Transverse colon (tissue), 4 donors: ENCODE data around the gene ANAPC10. TPM values are rescaled to one million over a fixed set of nuclear protein-coding genes. Genes with fewer than 3 reads are reported as not detected.

Experiments
- DNase-seq: peaks from one replicate; pipeline ENCODE4 v3.0.0-alpha.2; 2019
- H3K27ac ChIP-seq, 4 donors: fragments of 200-600 bp; sonication (generic); 2 replicates each; pipeline ENCODE4 v1.5.1; 2016 to 2018; ENCODE audit warnings: inconsistent platforms in 4 of 4
- H3K27me3 ChIP-seq: fragments of 200-600 bp; sonication (generic); 2 replicates; pipeline ENCODE4 v1.5.1; 2017; ENCODE audit warnings: inconsistent platforms
- H3K36me3 ChIP-seq, 4 donors: fragments of 200-600 bp; sonication (generic); 2 replicates each; pipeline ENCODE4 v1.5.1; 2017 to 2019; ENCODE audit warnings: inconsistent platforms in 4 of 4
- H3K4me1 ChIP-seq, 4 donors: fragments of 200-600 bp; sonication (generic); 2 replicates each; pipeline ENCODE4 v1.5.1; 2017 to 2020; ENCODE audit warnings: inconsistent platforms in 4 of 4
- H3K4me3 ChIP-seq, 4 donors: fragments of 200-600 bp; sonication (generic); 1 replicate in 1 of 4; 2 replicates in 3 of 4; pipeline versions ENCODE4 v1.5.1 to v1.6.1; 2017 to 2019; ENCODE audit warnings: inconsistent platforms in 4 of 4
- H3K9me3 ChIP-seq, 2 donors: fragments of 200-600 bp; sonication (generic); 2 replicates each; pipeline ENCODE4 v1.5.1; 2017 to 2019; ENCODE audit warnings: inconsistent platforms in 2 of 2
- EP300 ChIP-seq: sonication (generic); formaldehyde crosslinking; IDR thresholded peaks from one replicate; pipeline ENCODE4 v1.6.1; 2017; ENCODE audit warnings: antibody characterized with exemption, low read depth
- POLR2A ChIP-seq: fragments of 450-650 bp; IDR thresholded peaks from one replicate; pipeline ENCODE4 v1.6.1; 2016; ENCODE audit warnings: antibody characterized with exemption, mild to moderate bottlenecking, moderate library complexity
- POLR2AphosphoS5 ChIP-seq, 3 donors: sonication (generic); formaldehyde crosslinking; IDR thresholded peaks; one replicate each; pipeline ENCODE4 v1.6.1; 2016; ENCODE audit warnings: antibody characterized with exemption in 3 of 3
- WGBS, 2 donors: methylation state at CpG; one replicate each; pipeline ENCODE4 v1.1.5; 2018; ENCODE audit warnings: low coverage in 1 of 2; 5-methylcytosine and 5-hydroxymethylcytosine counted together
- in situ Hi-C, 4 donors: fragments of 200-750 bp; cut with MboI; loops; one replicate each; pipeline versions ENCODE4 v1.15.0 to v1.15.1; 2017; ENCODE audit warnings: low sequenced_read_pairs in 3 of 4, low pct_ligation_motif_present in 1 of 4, low pct_unique_long_range_greater_than_20kb in 1 of 4
- intact Hi-C: fragments of 100-400 bp; cut with DNase I; formaldehyde crosslinking; loops from one replicate; pipeline ENCODE4 v1.15.1; 2023; ENCODE audit warnings: low total_unique reads
- total RNA-seq, 4 donors: library from RNA; depleted of rRNA; stranded (reverse); fragments of >200 nt; gene quantifications; one replicate each; pipeline ENCODE4 v1.1.0, GENCODE V29; 2016
- TF ChIP-seq, protein P1 (sequence below), 5 experiments: fragments of 200-600 bp in 3 of 5; fragments of 450-650 bp in 2 of 5; sonication (generic) in 3 of 5; IDR thresholded peaks; 1 replicate in 2 of 5; 2 replicates in 3 of 5; pipeline ENCODE4 v1.5.1; 2016 to 2017; ENCODE audit warnings: antibody characterized with exemption in 5 of 5, inconsistent platforms in 3 of 5, mild to moderate bottlenecking in 2 of 5, moderate library complexity in 1 of 5

ANAPC10 gene
- total RNA-seq, 4 donors from 2014 or later: 7.5 to 24.8 (median 15.4) TPM

DNA sequence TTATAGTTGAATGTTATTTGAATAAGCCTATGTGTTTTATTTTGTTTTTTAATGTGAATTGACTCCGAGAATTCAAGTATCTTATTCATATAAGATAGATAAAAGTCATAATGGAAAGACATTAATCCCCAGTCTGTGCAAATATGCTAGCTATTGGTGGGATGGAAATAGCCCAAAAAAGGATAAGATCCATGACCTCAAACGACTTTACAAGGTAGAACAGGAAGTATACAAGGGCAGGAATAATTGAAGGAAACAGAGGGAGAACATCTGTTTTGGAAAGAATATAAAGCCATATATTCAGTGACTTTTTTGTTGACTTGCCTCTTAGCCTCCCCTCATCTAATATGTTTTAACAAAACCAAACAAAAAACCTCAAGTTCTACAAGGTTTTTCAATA is 9.1 kb upstream of the ANAPC10 start:
- intact Hi-C loops: no loop called here
- in situ Hi-C loops: loop anchor here in 1 of 4 donors (25.0 kb wide), 1 partner anchor 1595 kb away; the partner anchor contains the start of gene SMARCA5
- Histone ChIP-seq H3K9me3 (no peaks in the 10 kb centered on the region), H3K4me1 (peaks cover 0 to 4% (median 0%) of the 10 kb centered on the region in 4 donors), H3K4me3 (no peak overlapping the region), H3K27ac (no peak overlapping the region), H3K27me3 (no peaks in the 10 kb centered on the region), H3K36me3 (peaks cover 0 to 65% (median 32%) of the 10 kb centered on the region in 4 donors)
- WGBS, 2 donors: 66% methylated on average over 2 of the region's 2 CpGs
- TF ChIP-seq, protein P1, sequence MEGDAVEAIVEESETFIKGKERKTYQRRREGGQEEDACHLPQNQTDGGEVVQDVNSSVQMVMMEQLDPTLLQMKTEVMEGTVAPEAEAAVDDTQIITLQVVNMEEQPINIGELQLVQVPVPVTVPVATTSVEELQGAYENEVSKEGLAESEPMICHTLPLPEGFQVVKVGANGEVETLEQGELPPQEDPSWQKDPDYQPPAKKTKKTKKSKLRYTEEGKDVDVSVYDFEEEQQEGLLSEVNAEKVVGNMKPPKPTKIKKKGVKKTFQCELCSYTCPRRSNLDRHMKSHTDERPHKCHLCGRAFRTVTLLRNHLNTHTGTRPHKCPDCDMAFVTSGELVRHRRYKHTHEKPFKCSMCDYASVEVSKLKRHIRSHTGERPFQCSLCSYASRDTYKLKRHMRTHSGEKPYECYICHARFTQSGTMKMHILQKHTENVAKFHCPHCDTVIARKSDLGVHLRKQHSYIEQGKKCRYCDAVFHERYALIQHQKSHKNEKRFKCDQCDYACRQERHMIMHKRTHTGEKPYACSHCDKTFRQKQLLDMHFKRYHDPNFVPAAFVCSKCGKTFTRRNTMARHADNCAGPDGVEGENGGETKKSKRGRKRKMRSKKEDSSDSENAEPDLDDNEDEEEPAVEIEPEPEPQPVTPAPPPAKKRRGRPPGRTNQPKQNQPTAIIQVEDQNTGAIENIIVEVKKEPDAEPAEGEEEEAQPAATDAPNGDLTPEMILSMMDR (IDR thresholded peaks at IDR 0.05): no peak
- TF ChIP-seq POLR2A (no peak), POLR2AphosphoS5 (IDR thresholded peaks at IDR 0.05) (no peak), EP300 (no peak)
- no peak for DNase-seq

DNA sequence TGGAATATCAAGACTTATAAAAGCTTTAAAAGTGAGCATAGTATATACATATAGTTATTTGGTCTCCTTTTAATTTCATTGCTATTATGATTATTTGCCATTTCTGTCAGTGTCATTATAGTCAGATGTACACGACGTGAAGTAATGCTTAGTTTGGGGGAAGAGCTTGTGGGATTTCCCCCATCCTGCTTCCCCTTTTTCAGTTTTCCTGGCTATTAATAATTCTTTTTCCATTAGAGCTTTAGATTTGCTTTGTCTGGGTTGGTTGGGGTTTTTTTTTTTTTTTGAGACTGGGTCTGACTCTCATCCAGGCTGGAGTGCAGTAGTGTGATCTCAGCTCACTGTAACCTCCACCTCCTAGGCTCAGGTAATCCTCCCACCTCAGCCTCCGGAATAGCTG is 5.5 kb upstream of the ANAPC10 start:
- H3K4me1 ChIP-seq: peaks cover 11 to 29% (median 18%) of the 10 kb centered on the region in 4 donors
- intact Hi-C loops: no loop called here
- peaks cover 0 to 32% (median 16%) of the 10 kb centered on the region in 4 donors for H3K36me3 ChIP-seq
- TF ChIP-seq EP300: no peak
- TF ChIP-seq POLR2A: no peak
- TF ChIP-seq, protein P1 (IDR thresholded peaks at IDR 0.05): no peak
- TF ChIP-seq POLR2AphosphoS5 (IDR thresholded peaks at IDR 0.05): no peak
- no peak for DNase-seq
- 77 to 78% methylated on average over 3 of the region's 3 CpGs for WGBS, 2 donors
- no peaks in the 10 kb centered on the region for H3K9me3 ChIP-seq
- no peak overlapping the region for H3K27ac ChIP-seq
- no peak overlapping the region for H3K4me3 ChIP-seq
- in situ Hi-C loops: loop anchor here in 1 of 4 donors (25.0 kb wide), 1 partner anchor 1591 kb away; the partner anchor contains the start of gene SMARCA5
- H3K27me3 ChIP-seq: no peaks in the 10 kb centered on the region

DNA sequence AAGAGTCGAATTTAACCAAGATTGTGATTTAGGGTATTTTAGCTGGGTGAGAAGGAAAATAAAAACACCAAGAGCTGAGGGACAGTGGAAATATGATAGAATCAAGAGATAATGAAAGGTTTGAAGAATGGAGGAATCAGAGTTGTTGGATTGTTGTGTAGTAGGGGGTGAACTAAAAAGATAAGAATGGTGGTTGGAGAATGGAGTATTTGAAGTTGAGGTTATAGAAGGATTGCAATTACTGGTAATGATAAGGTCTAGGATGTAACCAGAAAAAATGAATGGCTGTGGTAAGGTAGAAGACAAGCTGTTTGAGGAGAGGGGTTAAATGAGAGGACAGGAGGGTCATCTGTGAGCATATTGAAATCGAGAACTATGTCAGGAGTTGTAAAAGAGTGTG is 4.6 kb upstream of the ANAPC10 start:
- WGBS, 2 donors: 75 to 86% methylated on average over 2 of the region's 2 CpGs
- intact Hi-C loops: no loop called here
- H3K4me1 ChIP-seq: peaks cover 11 to 29% (median 18%) of the 10 kb centered on the region in 4 donors
- H3K27ac ChIP-seq: no peak overlapping the region
- peaks cover 0 to 24% (median 12%) of the 10 kb centered on the region in 4 donors for H3K36me3 ChIP-seq
- TF ChIP-seq EP300: no peak
- TF ChIP-seq, protein P1 (IDR thresholded peaks at IDR 0.05): no peak
- no peak for TF ChIP-seq POLR2A
- TF ChIP-seq POLR2AphosphoS5 (IDR thresholded peaks at IDR 0.05): no peak
- DNase-seq: no peak
- H3K4me3 ChIP-seq: no peak overlapping the region
- in situ Hi-C loops: loop anchor here in 1 of 4 donors (25.0 kb wide), 1 partner anchor 1590 kb away; the partner anchor contains the start of gene SMARCA5
- H3K9me3 ChIP-seq: no peaks in the 10 kb centered on the region
- H3K27me3 ChIP-seq: no peaks in the 10 kb centered on the region

DNA sequence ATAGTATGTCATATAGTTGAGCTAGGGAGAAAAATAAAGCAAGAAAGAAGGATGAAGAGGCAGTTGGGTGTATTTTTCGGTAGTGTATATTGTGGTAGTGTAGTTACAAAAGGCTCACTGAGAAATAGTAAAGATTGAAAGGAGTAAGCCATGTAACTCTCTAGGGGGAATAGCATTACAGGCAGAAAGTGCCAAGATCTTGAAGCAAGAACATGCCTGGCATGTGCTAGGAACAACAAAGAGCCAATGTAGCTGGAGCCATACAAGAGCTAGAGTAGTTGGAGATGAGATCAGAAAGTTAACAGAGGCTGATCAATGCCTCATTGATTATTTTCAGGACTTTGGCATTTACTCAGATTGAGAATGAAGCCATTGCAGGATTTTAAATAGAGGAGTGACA is 3.1 kb upstream of the ANAPC10 start:
- H3K9me3 ChIP-seq: no peaks in the 10 kb centered on the region
- intact Hi-C loops: no loop called here
- peaks cover 19 to 44% (median 28%) of the 10 kb centered on the region in 4 donors for H3K4me1 ChIP-seq
- in situ Hi-C loops: loop anchor here in 1 of 4 donors (25.0 kb wide), 1 partner anchor 1589 kb away; the partner anchor contains the start of gene SMARCA5
- no peak overlapping the region for H3K27ac ChIP-seq
- 92% methylated on average over 1 of the region's 1 CpG; no CpG with 5 or more reads in 1 of the 2 donors for WGBS, 2 donors
- no peak for TF ChIP-seq POLR2A
- TF ChIP-seq POLR2AphosphoS5 (IDR thresholded peaks at IDR 0.05): no peak
- TF ChIP-seq EP300: no peak
- TF ChIP-seq, protein P1 (IDR thresholded peaks at IDR 0.05): no peak
- DNase-seq: no peak
- no peak overlapping the region for H3K4me3 ChIP-seq
- no peaks in the 10 kb centered on the region for H3K27me3 ChIP-seq
- H3K36me3 ChIP-seq: peaks cover 0 to 15% (median 5%) of the 10 kb centered on the region in 4 donors
